ENCODE data around the gene ZMYM2.

Gene ZMYM2

DNA sequence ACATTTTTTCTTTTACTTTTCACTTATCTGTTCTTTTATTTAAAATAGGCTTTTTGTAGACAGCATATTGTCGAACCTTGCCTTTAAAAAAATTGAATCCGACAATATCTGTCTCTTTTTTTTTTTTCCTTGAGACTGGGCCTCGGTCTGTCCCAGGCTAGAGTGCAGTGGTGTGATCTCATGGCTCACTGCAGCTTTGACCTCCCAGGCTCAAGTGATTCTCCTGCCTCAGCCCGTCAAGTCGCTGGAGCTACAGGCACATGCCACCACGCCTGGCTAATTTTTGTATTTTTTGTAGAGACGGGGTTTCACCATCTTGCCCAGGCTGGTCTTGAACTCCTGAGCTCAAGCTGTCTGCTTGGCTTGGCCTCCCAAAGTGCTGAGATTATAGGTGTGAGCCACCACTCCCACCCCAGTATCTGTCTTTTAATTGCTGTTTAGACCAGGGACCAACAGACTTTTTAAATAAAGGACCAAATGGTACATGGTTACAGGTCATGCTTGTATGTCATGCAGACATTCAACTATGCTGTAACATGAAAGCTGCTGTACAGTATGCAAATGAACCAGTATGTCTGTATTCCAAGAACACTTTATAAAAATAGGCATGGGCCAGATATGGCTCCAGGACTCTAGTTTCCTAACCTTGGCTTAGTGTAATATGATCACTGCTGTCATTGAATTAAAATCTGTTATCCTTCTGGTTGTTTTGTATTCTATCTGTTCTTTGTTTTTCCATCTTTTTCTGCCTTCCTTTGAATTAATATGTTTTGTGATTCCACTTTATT is 122.0 kb downstream of the ZMYM2 start:
- Histone ChIP-seq H3K4me2 (ENCODE audit: low read length) (no peak overlapping the region), H3K4me3 (ENCODE audit: low read length) (no peak overlapping the region), H3K4me1 (ENCODE audit: control insufficient read depth, insufficient read depth, low read length) (no peaks in the 10 kb centered on the region), H3K9ac (ENCODE audit: low read depth, low read length) (no peak overlapping the region), H3K36me3 (ENCODE audit: insufficient read depth, low read length) (peaks cover 32% of the 10 kb centered on the region), H3K27me3 (ENCODE audit: control insufficient read depth, insufficient read depth, low read length) (no peaks in the 10 kb centered on the region), H3K9me3 (replicated peaks; ENCODE audit: low read length) (no peaks in the 10 kb centered on the region)

DNA sequence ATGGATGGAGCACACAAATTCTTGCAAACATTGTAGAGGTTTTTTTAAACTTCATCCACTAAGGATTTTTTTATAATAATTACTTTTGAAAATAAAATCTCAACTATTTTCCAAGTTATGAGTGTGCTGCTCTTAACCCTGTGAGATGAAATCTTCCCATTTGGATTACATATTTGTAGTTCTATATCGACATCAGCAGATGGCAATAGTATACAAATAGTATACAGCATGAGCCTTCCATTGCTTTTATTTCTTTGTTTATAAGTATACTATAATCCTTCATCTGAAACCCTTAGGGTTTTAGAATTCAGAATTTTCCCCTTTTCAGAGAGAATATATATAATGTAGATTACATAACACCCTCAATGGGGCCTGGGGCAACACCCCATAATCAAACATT is 131.8 kb downstream of the ZMYM2 start:
- H3K4me3 ChIP-seq (ENCODE audit: low read length), result no peak overlapping the region
- H3K36me3 ChIP-seq (ENCODE audit: insufficient read depth, low read length), result peaks cover 11% of the 10 kb centered on the region
- H3K27me3 ChIP-seq (ENCODE audit: control insufficient read depth, insufficient read depth, low read length), result no peaks in the 10 kb centered on the region
- H3K4me1 ChIP-seq (ENCODE audit: control insufficient read depth, insufficient read depth, low read length), result no peaks in the 10 kb centered on the region
- no peak overlapping the region for H3K9ac ChIP-seq (ENCODE audit: low read depth, low read length)
- H3K4me2 ChIP-seq (ENCODE audit: low read length), result no peak overlapping the region
- H3K9me3 ChIP-seq (replicated peaks; ENCODE audit: low read length), result no peaks in the 10 kb centered on the region

DNA sequence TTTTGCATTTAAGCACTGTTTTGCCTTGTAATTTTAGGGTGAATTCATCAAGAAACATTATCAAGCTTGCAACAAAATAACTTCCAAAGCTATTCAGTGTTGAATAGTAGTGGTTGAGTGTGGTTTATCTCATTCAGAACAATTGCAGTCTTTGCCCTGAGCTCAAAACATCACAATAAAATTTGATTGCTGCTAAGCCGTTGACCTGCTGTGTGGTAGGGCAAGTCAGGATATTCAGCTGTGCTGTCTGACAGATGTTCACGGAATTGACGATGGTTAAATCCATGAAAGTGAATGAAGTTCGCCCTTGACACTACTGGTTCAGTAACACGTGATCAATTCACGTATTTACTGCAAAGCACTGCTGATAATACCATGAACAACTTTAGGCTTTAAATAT is 135.4 kb downstream of the ZMYM2 start:
- Histone ChIP-seq H3K27me3 (ENCODE audit: control insufficient read depth, insufficient read depth, low read length) (peaks cover 10% of the 10 kb centered on the region), H3K4me1 (ENCODE audit: control insufficient read depth, insufficient read depth, low read length) (no peaks in the 10 kb centered on the region), H3K4me3 (ENCODE audit: low read length) (no peak overlapping the region), H3K36me3 (ENCODE audit: insufficient read depth, low read length) (peaks cover 5% of the 10 kb centered on the region), H3K9ac (ENCODE audit: low read depth, low read length) (no peak overlapping the region), H3K4me2 (ENCODE audit: low read length) (no peak overlapping the region), H3K9me3 (replicated peaks; ENCODE audit: low read length) (no peaks in the 10 kb centered on the region)

DNA sequence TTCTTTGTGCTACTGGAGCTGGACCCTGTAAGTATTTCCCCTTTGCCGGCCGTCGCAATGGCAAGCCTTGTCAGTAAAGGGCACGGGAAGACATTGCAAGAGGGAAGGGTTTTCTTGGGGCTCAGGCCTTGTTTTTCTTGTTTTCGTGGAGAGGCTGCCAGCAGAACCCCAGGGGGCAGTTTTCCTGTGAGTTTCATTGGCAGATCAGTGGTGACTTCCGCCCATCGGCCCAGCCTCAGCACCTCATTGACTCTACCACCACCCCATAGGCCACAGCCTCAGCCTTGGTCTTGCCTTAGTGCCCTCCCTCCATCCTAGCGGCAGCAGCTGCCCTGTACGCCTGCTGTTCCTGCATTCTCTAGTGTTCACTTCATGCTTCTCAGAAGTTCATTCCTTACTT is 140.8 kb downstream of the ZMYM2 start:
- H3K36me3 ChIP-seq (ENCODE audit: insufficient read depth, low read length), result no peaks in the 10 kb centered on the region

DNA sequence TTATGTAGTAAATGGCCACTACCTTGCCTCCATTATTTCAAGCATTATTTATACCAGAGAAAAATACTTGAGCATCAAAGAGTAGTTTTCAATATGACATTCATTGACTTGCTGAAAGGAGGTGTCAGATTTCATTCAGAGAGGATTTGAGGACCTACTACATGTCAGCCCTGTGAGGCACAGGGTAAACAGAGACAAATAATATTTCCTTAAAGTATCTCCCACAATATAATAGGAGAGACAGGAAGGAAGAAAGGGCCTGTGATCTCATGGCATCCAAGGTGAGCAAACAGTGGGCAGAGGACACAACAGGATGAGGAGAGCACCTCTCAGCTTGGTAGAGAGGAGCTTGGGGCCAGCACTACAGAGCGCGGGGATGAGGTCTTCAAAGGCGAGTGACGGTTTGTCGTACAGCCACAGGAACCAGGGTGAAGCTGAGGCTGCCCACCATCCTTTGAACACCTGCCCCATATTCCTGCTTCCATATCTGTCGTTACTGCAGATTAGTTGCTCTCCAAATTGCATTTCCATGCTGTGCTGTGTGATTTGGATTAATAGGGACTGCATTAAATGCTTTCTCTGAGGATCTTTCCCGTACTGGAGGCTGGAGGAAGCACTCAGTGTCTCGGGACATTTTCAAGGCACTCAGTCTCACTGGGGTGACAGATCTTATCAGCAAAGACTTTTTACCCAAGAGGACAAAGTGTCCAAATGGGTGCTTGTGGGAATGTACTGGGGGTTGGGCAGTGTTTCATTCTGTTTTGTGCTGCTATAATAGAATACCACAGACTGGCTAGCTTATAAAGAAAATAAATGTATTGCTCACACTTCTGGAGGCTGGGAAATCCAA is 143.2 kb downstream of the ZMYM2 start:
- Histone ChIP-seq H3K4me2 (ENCODE audit: low read length) (no peak overlapping the region), H3K9ac (ENCODE audit: low read depth, low read length) (no peak overlapping the region), H3K27me3 (ENCODE audit: control insufficient read depth, insufficient read depth, low read length) (peaks cover 67% of the 10 kb centered on the region), H3K4me1 (ENCODE audit: control insufficient read depth, insufficient read depth, low read length) (no peaks in the 10 kb centered on the region), H3K36me3 (ENCODE audit: insufficient read depth, low read length) (no peaks in the 10 kb centered on the region), H3K4me3 (ENCODE audit: low read length) (no peak overlapping the region), H3K9me3 (replicated peaks; ENCODE audit: low read length) (no peaks in the 10 kb centered on the region)

More for the DNA sequence above, 140.8 kb downstream of the ZMYM2 start:
- Histone ChIP-seq H3K9ac (ENCODE audit: low read depth, low read length) (no peak overlapping the region), H3K9me3 (replicated peaks; ENCODE audit: low read length) (no peaks in the 10 kb centered on the region), H3K4me2 (ENCODE audit: low read length) (no peak overlapping the region), H3K4me1 (ENCODE audit: control insufficient read depth, insufficient read depth, low read length) (no peaks in the 10 kb centered on the region), H3K27me3 (ENCODE audit: control insufficient read depth, insufficient read depth, low read length) (peaks cover 50% of the 10 kb centered on the region), H3K4me3 (ENCODE audit: low read length) (no peak overlapping the region)

DNA sequence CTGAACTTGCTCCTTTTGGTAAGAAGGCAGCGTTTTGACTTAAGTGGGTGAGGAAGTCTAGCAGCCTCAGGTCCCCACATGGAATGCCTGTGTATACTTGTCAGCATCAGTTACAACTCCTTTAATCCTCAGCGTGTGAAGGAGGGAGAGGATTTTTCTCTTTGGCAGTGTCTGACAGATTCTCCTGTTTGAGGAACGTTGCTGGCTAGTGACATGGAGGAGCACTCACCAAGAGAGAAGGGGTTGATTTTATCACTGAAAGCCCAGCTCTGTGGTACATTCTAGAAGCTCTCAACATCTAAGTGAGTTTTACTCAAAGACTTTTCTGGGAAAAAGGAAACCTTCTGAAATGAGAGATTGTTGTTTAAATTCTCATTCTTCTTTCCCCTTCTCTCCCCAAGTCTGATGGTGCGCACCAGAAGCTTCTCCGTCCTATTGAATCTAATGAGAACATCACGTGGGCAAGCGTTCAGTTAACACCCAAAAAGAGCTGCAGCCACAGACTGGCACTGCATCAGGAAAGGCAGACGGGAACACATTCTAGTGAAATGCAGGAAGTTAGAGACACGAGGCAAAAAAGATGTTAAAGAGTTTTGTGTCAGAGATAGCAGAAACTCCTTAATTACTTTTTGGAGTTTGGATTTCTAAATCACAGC is 144.1 kb downstream of the ZMYM2 start:
- H3K36me3 ChIP-seq (ENCODE audit: insufficient read depth, low read length), result no peaks in the 10 kb centered on the region
- H3K9ac ChIP-seq (ENCODE audit: low read depth, low read length), result no peak overlapping the region
- H3K4me2 ChIP-seq (ENCODE audit: low read length), result no peak overlapping the region
- no peak overlapping the region for H3K4me3 ChIP-seq (ENCODE audit: low read length)
- H3K4me1 ChIP-seq (ENCODE audit: control insufficient read depth, insufficient read depth, low read length), result no peaks in the 10 kb centered on the region
- no peaks in the 10 kb centered on the region for H3K9me3 ChIP-seq (replicated peaks; ENCODE audit: low read length)
- peaks cover 74% of the 10 kb centered on the region for H3K27me3 ChIP-seq (ENCODE audit: control insufficient read depth, insufficient read depth, low read length)

DNA sequence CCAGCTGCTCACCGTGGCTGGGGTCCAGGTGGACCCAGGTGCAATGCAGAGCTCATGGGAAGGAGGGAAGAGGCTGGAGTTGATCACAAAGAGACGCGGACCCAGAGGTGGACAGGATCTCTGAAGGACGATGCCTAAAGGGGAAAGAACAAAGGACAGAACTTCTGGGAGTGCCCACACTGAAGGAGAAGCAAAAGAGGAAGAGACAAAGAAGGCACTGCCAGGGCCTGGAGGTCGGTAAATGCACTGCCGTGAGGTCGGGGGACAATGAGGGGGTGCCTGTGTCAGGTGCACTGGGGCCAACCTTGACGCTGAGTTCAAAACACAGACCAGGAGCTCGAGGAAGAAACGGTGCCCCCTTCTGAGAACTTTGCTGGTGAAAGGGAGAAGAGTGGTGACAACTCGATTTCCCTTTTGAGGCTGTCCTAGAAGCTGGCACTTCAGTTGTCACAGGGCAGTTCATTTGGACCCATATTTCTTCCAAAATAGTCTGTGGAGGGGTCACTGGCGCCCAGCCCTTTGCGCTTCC is 146.7 kb downstream of the ZMYM2 start:
- Histone ChIP-seq H3K4me3 (ENCODE audit: low read length) (no peak overlapping the region), H3K27me3 (ENCODE audit: control insufficient read depth, insufficient read depth, low read length) (peaks cover 61% of the 10 kb centered on the region), H3K9me3 (replicated peaks; ENCODE audit: low read length) (no peaks in the 10 kb centered on the region), H3K4me2 (ENCODE audit: low read length) (no peak overlapping the region), H3K4me1 (ENCODE audit: control insufficient read depth, insufficient read depth, low read length) (no peaks in the 10 kb centered on the region), H3K36me3 (ENCODE audit: insufficient read depth, low read length) (no peaks in the 10 kb centered on the region), H3K9ac (ENCODE audit: low read depth, low read length) (no peak overlapping the region)

DNA sequence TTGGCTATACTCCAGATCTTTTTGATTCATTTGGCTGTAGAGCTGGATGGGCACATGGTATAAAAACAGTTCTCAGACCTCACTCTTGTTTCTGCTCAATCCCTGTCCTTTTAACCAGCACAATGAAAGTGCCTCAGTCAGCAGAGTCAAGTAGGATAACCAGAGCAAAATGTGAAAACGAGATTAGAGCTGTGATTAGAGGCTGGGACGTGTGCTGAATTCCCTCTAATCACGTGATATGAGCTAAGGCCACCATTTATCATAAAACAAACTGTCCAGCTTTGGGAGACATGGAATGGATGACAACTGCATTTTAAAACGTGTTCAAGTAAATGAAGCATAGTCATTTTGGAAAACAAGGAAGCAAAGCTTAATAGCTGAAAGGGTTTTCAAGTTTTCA is 148.2 kb downstream of the ZMYM2 start:
- no peak overlapping the region for H3K9ac ChIP-seq (ENCODE audit: low read depth, low read length)
- H3K4me1 ChIP-seq (ENCODE audit: control insufficient read depth, insufficient read depth, low read length), result no peaks in the 10 kb centered on the region
- H3K4me2 ChIP-seq (ENCODE audit: low read length), result no peak overlapping the region
- H3K4me3 ChIP-seq (ENCODE audit: low read length), result no peak overlapping the region
- peaks cover 55% of the 10 kb centered on the region for H3K27me3 ChIP-seq (ENCODE audit: control insufficient read depth, insufficient read depth, low read length)
- no peaks in the 10 kb centered on the region for H3K36me3 ChIP-seq (ENCODE audit: insufficient read depth, low read length)
- no peaks in the 10 kb centered on the region for H3K9me3 ChIP-seq (replicated peaks; ENCODE audit: low read length)

DNA sequence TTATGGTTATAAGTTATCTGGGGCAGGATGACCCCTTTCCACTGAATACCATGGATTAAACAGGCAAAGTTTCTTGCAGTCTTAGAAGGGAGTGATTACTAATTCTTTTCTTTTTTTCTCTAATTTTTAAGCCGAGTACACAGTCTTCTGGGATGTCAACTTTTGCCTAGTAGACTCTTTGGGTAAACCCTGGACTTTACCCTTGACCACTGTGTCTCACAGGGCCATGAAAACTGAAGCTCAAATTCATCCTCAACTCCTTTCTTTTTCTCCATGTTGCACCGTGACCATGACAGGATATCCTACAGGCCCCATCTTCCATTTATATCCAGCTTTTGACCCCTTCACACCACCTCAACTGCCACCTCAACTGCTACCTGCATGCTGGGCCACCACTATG is 150.5 kb downstream of the ZMYM2 start:
- H3K36me3 ChIP-seq (ENCODE audit: insufficient read depth, low read length), result no peaks in the 10 kb centered on the region
- H3K9ac ChIP-seq (ENCODE audit: low read depth, low read length), result no peak overlapping the region
- H3K4me3 ChIP-seq (ENCODE audit: low read length), result no peak overlapping the region
- H3K27me3 ChIP-seq (ENCODE audit: control insufficient read depth, insufficient read depth, low read length), result peaks cover 44% of the 10 kb centered on the region
- H3K9me3 ChIP-seq (replicated peaks; ENCODE audit: low read length), result no peaks in the 10 kb centered on the region
- H3K4me1 ChIP-seq (ENCODE audit: control insufficient read depth, insufficient read depth, low read length), result no peaks in the 10 kb centered on the region
- H3K4me2 ChIP-seq (ENCODE audit: low read length), result no peak overlapping the region

DNA sequence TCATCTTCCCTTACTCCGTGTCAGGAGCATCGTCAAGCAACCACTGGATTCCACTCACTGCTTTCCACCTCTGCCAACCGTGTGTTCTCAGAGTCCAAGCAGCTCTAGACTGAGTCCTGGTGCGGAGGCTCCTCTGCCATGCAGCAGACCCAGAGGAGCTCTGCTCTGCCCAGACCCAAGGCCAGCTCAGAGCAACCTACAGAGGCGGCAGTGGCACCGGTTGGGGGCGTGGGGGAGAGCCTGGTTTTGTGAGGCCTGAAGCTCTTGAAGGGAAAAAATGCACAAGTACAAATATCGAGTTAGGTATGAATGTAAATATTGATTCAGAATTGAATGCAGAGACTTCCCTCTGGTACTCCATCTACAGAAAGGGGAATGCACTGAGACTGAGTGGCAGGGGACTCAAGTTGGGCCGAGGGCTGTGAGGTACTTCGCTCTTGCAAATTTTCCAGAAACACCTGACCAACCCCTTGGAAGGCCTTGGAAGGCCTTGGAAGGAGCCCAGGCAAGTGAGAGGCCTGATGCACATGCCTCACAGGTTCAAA is 155.6 kb downstream of the ZMYM2 start:
- Histone ChIP-seq H3K36me3 (ENCODE audit: insufficient read depth, low read length) (no peaks in the 10 kb centered on the region), H3K9me3 (replicated peaks; ENCODE audit: low read length) (no peaks in the 10 kb centered on the region), H3K4me1 (ENCODE audit: control insufficient read depth, insufficient read depth, low read length) (peaks cover 10% of the 10 kb centered on the region), H3K27me3 (ENCODE audit: control insufficient read depth, insufficient read depth, low read length) (peaks cover 13% of the 10 kb centered on the region), H3K4me3 (ENCODE audit: low read length) (no peak overlapping the region), H3K4me2 (ENCODE audit: low read length) (no peak overlapping the region), H3K9ac (ENCODE audit: low read depth, low read length) (no peak overlapping the region)

DNA sequence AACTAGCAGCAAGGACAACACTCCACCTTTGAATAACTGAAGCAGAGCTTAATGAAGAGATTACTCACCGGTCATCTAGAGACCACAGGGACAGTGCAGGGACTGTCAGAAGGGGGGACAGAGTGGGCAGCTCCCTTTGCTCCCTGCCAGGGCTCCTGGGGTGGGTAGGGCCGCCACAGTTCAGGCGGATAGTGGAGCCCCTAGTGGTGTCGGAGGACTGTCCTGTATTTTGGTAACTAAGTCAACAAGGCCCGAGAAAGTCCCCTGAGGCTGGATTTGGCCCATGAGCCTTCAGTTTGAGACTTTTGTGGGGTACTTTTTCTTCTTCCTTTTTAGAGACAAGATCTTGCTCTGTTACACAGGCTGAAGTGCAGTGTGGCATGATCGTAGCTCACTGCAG is 157.7 kb downstream of the ZMYM2 start:
- H3K36me3 ChIP-seq (ENCODE audit: insufficient read depth, low read length), result no peaks in the 10 kb centered on the region
- H3K9me3 ChIP-seq (replicated peaks; ENCODE audit: low read length), result no peaks in the 10 kb centered on the region
- no peak overlapping the region for H3K4me3 ChIP-seq (ENCODE audit: low read length)
- H3K4me1 ChIP-seq (ENCODE audit: control insufficient read depth, insufficient read depth, low read length), result peaks cover 19% of the 10 kb centered on the region
- H3K27me3 ChIP-seq (ENCODE audit: control insufficient read depth, insufficient read depth, low read length), result peaks cover 13% of the 10 kb centered on the region
- no peak overlapping the region for H3K4me2 ChIP-seq (ENCODE audit: low read length)
- no peak overlapping the region for H3K9ac ChIP-seq (ENCODE audit: low read depth, low read length)

Data from skeletal muscle satellite cell (primary cell).